ENCODE measurements around the gene VAPA.

GRCh38 chr18:9916808-9917207, 3.0 kb downstream of the VAPA start:
- no peak for TF ChIP-seq POLR2AphosphoS5 (IDR thresholded peaks at IDR 0.05)
- TF ChIP-seq POLR2A (IDR thresholded peaks at IDR 0.05) = no peak

Data from gastroesophageal sphincter (tissue), 2 donors.